ENCODE data around the gene FADS3. TPM values are rescaled to one million over a fixed set of nuclear protein-coding genes. Genes with fewer than 3 reads are reported as not detected.
A peak's percentile ranks its signal among the peaks of the same experiment; 100 is the strongest.

Gene FADS3
- total and polyA plus RNA-seq, 2 of the 13 experiments (the other 11 are each of a cell fraction or from before 2014, with no cell fraction given) = 13.4 to 23.2 TPM

- no peak for TF ChIP-seq RFX5 (IDR thresholded peaks at IDR 0.05; ENCODE audit: low read depth, low read length)
- no peak for TF ChIP-seq PAWR (CRISPR knock-in tag; IDR thresholded peaks at IDR 0.05; ENCODE audit: borderline replicate concordance)
- no peak for TF ChIP-seq ZNF3 (CRISPR knock-in tag; IDR thresholded peaks at IDR 0.05)
- TF ChIP-seq REST (IDR thresholded peaks at IDR 0.05; ENCODE audit: borderline replicate concordance in 1 of 2, low read depth in 1 of 2, low read length in 2 of 2) = peak in 1 of 2 experiments; percentile 78; a peak in 3 of 4 replicates
- TF ChIP-seq, protein P1, sequence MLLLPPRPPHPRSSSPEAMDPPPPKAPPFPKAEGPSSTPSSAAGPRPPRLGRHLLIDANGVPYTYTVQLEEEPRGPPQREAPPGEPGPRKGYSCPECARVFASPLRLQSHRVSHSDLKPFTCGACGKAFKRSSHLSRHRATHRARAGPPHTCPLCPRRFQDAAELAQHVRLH (CRISPR knock-in tag; IDR thresholded peaks at IDR 0.05; ENCODE audit: borderline replicate concordance, low read depth) = peak; percentile 12; the same call in 1 of the 2 replicates
- peak; percentile 30; the same call in 1 of the 2 replicates for TF ChIP-seq CTCF (CRISPR knock-in tag; IDR thresholded peaks at IDR 0.05)
- TF ChIP-seq KDM2A (CRISPR knock-in tag; IDR thresholded peaks at IDR 0.05; ENCODE audit: borderline replicate concordance, low read depth) = peak; percentile 29; the same call in 1 of the 2 replicates
- no peak for TF ChIP-seq ZNF567 (CRISPR knock-in tag; IDR thresholded peaks at IDR 0.05; ENCODE audit: borderline replicate concordance)
- TF ChIP-seq ZNF879 (CRISPR knock-in tag; IDR thresholded peaks at IDR 0.05) = 0 out of 2 replicates have a peak, but pooled peaks have one; percentile 30
- no peak for TF ChIP-seq GTF3A (CRISPR knock-in tag; conservative IDR thresholded peaks at IDR 0.05)
- peak; percentile 73; the same call in 1 of the 2 replicates for TF ChIP-seq ZFP91 (CRISPR knock-in tag; IDR thresholded peaks at IDR 0.05; ENCODE audit: borderline replicate concordance)
- no peak for TF ChIP-seq ZNF282 (IDR thresholded peaks at IDR 0.05; ENCODE audit: partially characterized antibody)
- no peak for TF ChIP-seq E2F5 (CRISPR knock-in tag; conservative IDR thresholded peaks at IDR 0.05)
- no peak for TF ChIP-seq TRIM24 (CRISPR knock-in tag; IDR thresholded peaks at IDR 0.05)
- TF ChIP-seq, protein P2, sequence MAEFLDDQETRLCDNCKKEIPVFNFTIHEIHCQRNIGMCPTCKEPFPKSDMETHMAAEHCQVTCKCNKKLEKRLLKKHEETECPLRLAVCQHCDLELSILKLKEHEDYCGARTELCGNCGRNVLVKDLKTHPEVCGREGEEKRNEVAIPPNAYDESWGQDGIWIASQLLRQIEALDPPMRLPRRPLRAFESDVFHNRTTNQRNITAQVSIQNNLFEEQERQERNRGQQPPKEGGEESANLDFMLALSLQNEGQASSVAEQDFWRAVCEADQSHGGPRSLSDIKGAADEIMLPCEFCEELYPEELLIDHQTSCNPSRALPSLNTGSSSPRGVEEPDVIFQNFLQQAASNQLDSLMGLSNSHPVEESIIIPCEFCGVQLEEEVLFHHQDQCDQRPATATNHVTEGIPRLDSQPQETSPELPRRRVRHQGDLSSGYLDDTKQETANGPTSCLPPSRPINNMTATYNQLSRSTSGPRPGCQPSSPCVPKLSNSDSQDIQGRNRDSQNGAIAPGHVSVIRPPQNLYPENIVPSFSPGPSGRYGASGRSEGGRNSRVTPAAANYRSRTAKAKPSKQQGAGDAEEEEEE (CRISPR knock-in tag; IDR thresholded peaks at IDR 0.05; ENCODE audit: borderline replicate concordance) = no peak
- TF ChIP-seq ZNF138 (CRISPR knock-in tag; IDR thresholded peaks at IDR 0.05; ENCODE audit: low read depth) = peak; percentile 86; the same call in 1 of the 2 replicates
- TF ChIP-seq YEATS2 (CRISPR knock-in tag; IDR thresholded peaks at IDR 0.05; ENCODE audit: borderline replicate concordance) = no peak
- peak; percentile 28; the same call in 1 of the 2 replicates for TF ChIP-seq ZNF792 (CRISPR knock-in tag; IDR thresholded peaks at IDR 0.05)
Observed at GRCh38 chr11:61923166-61924063, 32.1 kb upstream of the FADS3 start (continued).
